ENCODE data around the gene DNAJB12.

Gene DNAJB12

GRCh38 chr10:72292223-72292691 lies 62.5 kb downstream of the DNAJB12 start (continued):
- 0 out of 2 replicates have a peak, but pooled peaks have one; percentile 33 for TF ChIP-seq KLF17 (tag by site-specific recombination; IDR thresholded peaks at IDR 0.05)

DNA sequence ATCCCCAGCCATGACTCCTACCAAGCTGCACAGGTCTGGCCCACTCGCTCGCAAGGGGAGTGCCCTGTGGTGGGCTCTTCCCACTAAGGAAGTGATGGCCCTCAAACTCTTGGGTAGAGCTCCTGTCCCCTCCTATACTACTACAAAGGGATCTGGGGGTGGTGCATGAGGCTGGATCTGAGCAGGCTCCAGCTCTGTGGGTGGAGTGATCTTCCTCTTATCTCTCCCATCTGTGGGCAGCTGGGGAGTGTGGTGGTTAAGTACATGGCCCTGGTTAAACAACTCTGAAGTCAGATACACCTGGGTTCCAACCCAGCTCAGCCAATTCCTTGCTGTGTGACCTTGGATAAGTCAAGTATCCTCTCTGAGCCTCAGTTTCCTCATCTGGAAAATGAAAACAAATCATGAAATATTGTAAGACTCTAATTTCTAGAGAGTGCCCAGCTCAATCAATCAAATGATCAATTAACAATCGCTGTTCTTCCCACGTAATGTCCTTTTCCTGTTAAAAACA lies 63.6 kb downstream of the DNAJB12 start:
- POLR2A ChIA-PET, result interaction anchor here (0.7 to 4.1 kb wide), 3 partner anchors 11 to 36 kb away, joined by 3 to 31 read pairs (median 3); partner anchors contain the start of gene DDIT4
- H3K9me3 ChIP-seq (ENCODE audit: control insufficient read depth, insufficient read depth, low read depth, low read length), result no peaks in the 10 kb centered on the region
- no peak for TF ChIP-seq HOXD13 (CRISPR knock-in tag; IDR thresholded peaks at IDR 0.05; ENCODE audit: borderline replicate concordance)
- TF ChIP-seq ZNF138 (tag by site-specific recombination; IDR thresholded peaks at IDR 0.05; ENCODE audit: borderline replicate concordance), result no peak
- no peak for TF ChIP-seq ZBTB21 (tag by site-specific recombination; IDR thresholded peaks at IDR 0.05)
- peak; percentile 29; the same call in 1 of the 2 replicates for TF ChIP-seq SP2 (tag by site-specific recombination; IDR thresholded peaks at IDR 0.05)
- TF ChIP-seq EGR2 (tag by site-specific recombination; IDR thresholded peaks at IDR 0.05; ENCODE audit: low read depth), result peak; percentile 94
- TF ChIP-seq ZNF174 (tag by site-specific recombination; IDR thresholded peaks at IDR 0.05), result no peak
- TF ChIP-seq ZSCAN5A (tag by site-specific recombination; IDR thresholded peaks at IDR 0.05), result no peak
- peak; percentile 25; the same call in 1 of the 2 replicates for TF ChIP-seq PRDM10 (tag by site-specific recombination; IDR thresholded peaks at IDR 0.05)
- no peak for TF ChIP-seq HOXA7 (CRISPR knock-in tag; IDR thresholded peaks at IDR 0.05; ENCODE audit: borderline replicate concordance)
- peak; percentile 94 for TF ChIP-seq ZFHX2 (tag by site-specific recombination; conservative IDR thresholded peaks at IDR 0.05)
- CTCF ChIA-PET, result interaction anchor here (0.8 to 1.5 kb wide), 3 partner anchors 16 to 395 kb away, joined by 3 read pairs; no protein-coding TSS in a partner anchor
- H3K4me3 ChIP-seq (ENCODE audit: low read depth, low read length), result no peak overlapping the region
- H3K27ac ChIP-seq (ENCODE audit: extremely low read depth, low read depth, low read length), result no peak overlapping the region
- H3K4me1 ChIP-seq (ENCODE audit: control insufficient read depth, insufficient read depth, low read length), result no peaks in the 10 kb centered on the region
- no peaks in the 10 kb centered on the region for H3K36me3 ChIP-seq (ENCODE audit: control insufficient read depth in 2 of 2, insufficient read depth in 1 of 2, low read length in 2 of 2)

GRCh38 chr10:72285972-72286521 lies 68.7 kb downstream of the DNAJB12 start:
- POLR2A ChIA-PET, result interaction anchor here (0.9 to 1.8 kb wide), 2 partner anchors 9 to 11 kb away, joined by 3 to 7 read pairs; no protein-coding TSS in a partner anchor
- TF ChIP-seq OVOL3 (tag by site-specific recombination; IDR thresholded peaks at IDR 0.05) (no peak), ZNF701 (tag by site-specific recombination; IDR thresholded peaks at IDR 0.05) (no peak), ZNF747 (tag by site-specific recombination; IDR thresholded peaks at IDR 0.05) (no peak), KLF8 (tag by site-specific recombination; IDR thresholded peaks at IDR 0.05) (no peak), ZNF202 (tag by site-specific recombination; IDR thresholded peaks at IDR 0.05; ENCODE audit: borderline replicate concordance) (no peak), AEBP2 (tag by site-specific recombination; IDR thresholded peaks at IDR 0.05; ENCODE audit: borderline replicate concordance) (no peak), ZBTB21 (tag by site-specific recombination; IDR thresholded peaks at IDR 0.05) (no peak), ZNF600 (tag by site-specific recombination; IDR thresholded peaks at IDR 0.05) (no peak)
- TF ChIP-seq, protein P1, sequence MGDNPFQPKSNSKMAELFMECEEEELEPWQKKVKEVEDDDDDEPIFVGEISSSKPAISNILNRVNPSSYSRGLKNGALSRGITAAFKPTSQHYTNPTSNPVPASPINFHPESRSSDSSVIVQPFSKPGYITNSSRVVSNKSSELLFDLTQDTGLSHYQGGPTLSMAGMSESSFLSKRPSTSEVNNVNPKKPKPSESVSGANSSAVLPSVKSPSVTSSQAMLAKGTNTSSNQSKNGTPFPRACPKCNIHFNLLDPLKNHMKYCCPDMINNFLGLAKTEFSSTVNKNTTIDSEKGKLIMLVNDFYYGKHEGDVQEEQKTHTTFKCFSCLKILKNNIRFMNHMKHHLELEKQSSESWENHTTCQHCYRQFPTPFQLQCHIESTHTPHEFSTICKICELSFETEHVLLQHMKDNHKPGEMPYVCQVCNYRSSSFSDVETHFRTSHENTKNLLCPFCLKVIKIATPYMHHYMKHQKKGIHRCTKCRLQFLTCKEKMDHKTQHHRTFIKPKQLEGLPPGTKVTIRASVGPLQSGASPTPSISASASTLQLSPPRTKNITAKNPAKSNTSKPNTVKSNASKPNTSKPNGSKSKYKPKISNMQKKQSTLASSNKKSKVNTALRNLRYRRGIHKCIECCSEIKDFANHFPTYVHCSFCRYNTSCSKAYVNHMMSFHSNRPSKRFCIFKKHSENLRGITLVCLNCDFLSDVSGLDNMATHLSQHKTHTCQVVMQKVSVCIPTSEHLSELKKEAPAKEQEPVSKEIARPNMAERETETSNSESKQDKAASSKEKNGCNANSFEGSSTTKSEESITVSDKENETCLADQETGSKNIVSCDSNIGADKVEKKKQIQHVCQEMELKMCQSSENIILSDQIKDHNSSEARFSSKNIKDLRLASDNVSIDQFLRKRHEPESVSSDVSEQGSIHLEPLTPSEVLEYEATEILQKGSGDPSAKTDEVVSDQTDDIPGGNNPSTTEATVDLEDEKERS (tag by site-specific recombination; IDR thresholded peaks at IDR 0.05), result no peak

More at GRCh38 chr10:72285972-72286521, 68.7 kb downstream of the DNAJB12 start:
- CTCF ChIA-PET, result no interaction called here
- H3K27ac ChIP-seq (ENCODE audit: extremely low read depth, low read depth, low read length), result no peak overlapping the region
- H3K36me3 ChIP-seq (ENCODE audit: control insufficient read depth in 2 of 2, insufficient read depth in 1 of 2, low read length in 2 of 2), result no peaks in the 10 kb centered on the region
- no peaks in the 10 kb centered on the region for H3K9me3 ChIP-seq (ENCODE audit: control insufficient read depth, insufficient read depth, low read depth, low read length)
- H3K4me1 ChIP-seq (ENCODE audit: control insufficient read depth, insufficient read depth, low read length), result no peaks in the 10 kb centered on the region
- H3K4me3 ChIP-seq (ENCODE audit: low read depth, low read length), result no peak overlapping the region
